ENCODE measurements around the gene ANAPC4.

DNA sequence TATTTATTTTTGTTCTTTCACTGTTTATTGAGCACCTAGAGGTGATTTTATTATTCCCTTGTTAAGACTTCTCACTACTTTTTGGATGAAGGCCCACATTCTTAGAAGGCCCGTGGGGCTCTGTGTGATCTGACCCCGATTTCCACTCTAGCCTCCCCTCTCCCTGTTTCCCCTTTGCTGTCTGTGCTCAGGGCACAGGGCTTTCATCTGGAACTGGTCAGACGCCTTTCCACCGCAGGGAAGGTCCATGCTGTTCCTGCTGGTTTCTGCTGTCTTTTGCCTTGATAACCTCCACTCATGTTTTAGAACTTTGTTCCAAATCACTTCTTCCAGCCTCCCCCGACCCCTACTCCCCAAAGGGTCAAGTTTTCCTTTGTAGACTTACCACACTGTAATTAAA, 31.3 kb upstream of the ANAPC4 start:
- TF ChIP-seq CTCF (IDR thresholded peaks at IDR 0.05), result no peak
- TF ChIP-seq POLR2A (IDR thresholded peaks at IDR 0.05), result no peak
